BE2C (cell line): ENCODE results near the gene SUCO.
"Not testable (repeated sequence)": the region's sequence is repeated elsewhere in the genome, so short reads cannot be mapped to it uniquely, and the experiment has no call there.

Experiments used
- DNase-seq: peaks from one replicate; pipeline ENCODE4 v3.0.0-alpha.2; 2020
- H3K27me3 ChIP-seq: fragments of 250-450 bp; sonication (Bioruptor Pico); 2 replicates; pipeline ENCODE4 v1.5.1; 2020; ENCODE audit warnings: mild to moderate bottlenecking
- H3K36me3 ChIP-seq: fragments of 250-450 bp; sonication (Bioruptor Pico); 2 replicates; pipeline ENCODE4 v1.5.1; 2020; ENCODE audit warnings: mild to moderate bottlenecking
- H3K4me1 ChIP-seq: fragments of 250-450 bp; sonication (Bioruptor Pico); 2 replicates; pipeline ENCODE4 v1.5.1; 2020
- H3K4me3 ChIP-seq: 2 replicates; pipeline ENCODE4 v1.5.1; 2011; ENCODE audit warnings: low read depth, low read length
- H3K9me3 ChIP-seq: fragments of 250-450 bp; sonication (Bioruptor Pico); 2 replicates; pipeline ENCODE4 v1.5.1; 2020
- CTCF ChIP-seq: IDR thresholded peaks from 2 replicates; pipeline ENCODE4 v1.5.1; 2012; ENCODE audit warnings: mild to moderate bottlenecking, low read depth, low read length

SUCO gene

GRCh38 chr1:172488393-172488792 is 44.6 kb upstream of the SUCO start:
- H3K4me3 ChIP-seq, result no peak overlapping the region
- no peaks in the 10 kb centered on the region for H3K27me3 ChIP-seq
- no peaks in the 10 kb centered on the region for H3K9me3 ChIP-seq
- TF ChIP-seq CTCF, result no peak
- H3K36me3 ChIP-seq, result no peaks in the 10 kb centered on the region
- no peak for DNase-seq
- H3K4me1 ChIP-seq, result no peaks in the 10 kb centered on the region

- Histone ChIP-seq H3K9me3 (no peaks in the 10 kb centered on the region), H3K27me3 (no peaks in the 10 kb centered on the region), H3K4me1 (no peaks in the 10 kb centered on the region; the same call in none of the 2 replicates), H3K36me3 (no peaks in the 10 kb centered on the region), H3K4me3 (no peak overlapping the region)
- DNase-seq, result no peak
- TF ChIP-seq CTCF, result no peak
These were observed 43.1 kb upstream of the SUCO start for GRCh38 chr1:172489847-172490246.

- no peaks in the 10 kb centered on the region for H3K27me3 ChIP-seq
- H3K4me1 ChIP-seq, result peaks cover 16% of the 10 kb centered on the region
- no peak for DNase-seq
These were observed 40.5 kb upstream of the SUCO start for GRCh38 chr1:172492421-172492820.

GRCh38 chr1:172494166-172494565 is 38.8 kb upstream of the SUCO start:
- Histone ChIP-seq H3K4me1 (peaks cover 16% of the 10 kb centered on the region), H3K4me3 (no peak overlapping the region), H3K27me3 (no peaks in the 10 kb centered on the region), H3K9me3 (no peaks in the 10 kb centered on the region), H3K36me3 (no peaks in the 10 kb centered on the region)
- no peak for DNase-seq
- TF ChIP-seq CTCF, result no peak

More at GRCh38 chr1:172492421-172492820, 40.5 kb upstream of the SUCO start:
- no peak for TF ChIP-seq CTCF
- Histone ChIP-seq H3K4me3 (no peak overlapping the region), H3K9me3 (no peaks in the 10 kb centered on the region), H3K36me3 (no peaks in the 10 kb centered on the region)

GRCh38 chr1:172496127-172496526 is 36.8 kb upstream of the SUCO start:
- not testable (repeated sequence) for H3K27me3 ChIP-seq, H3K4me3 ChIP-seq, DNase-seq, H3K36me3 ChIP-seq, H3K9me3 ChIP-seq
- peaks cover 16% of the 10 kb centered on the region for H3K4me1 ChIP-seq

- H3K4me3 ChIP-seq, result no peak overlapping the region; the same call in 1 of the 2 replicates
- TF ChIP-seq CTCF, result no peak
- no peaks in the 10 kb centered on the region for H3K27me3 ChIP-seq
- no peaks in the 10 kb centered on the region for H3K36me3 ChIP-seq
- no peak for DNase-seq
- H3K4me1 ChIP-seq, result peaks cover 16% of the 10 kb centered on the region
- H3K9me3 ChIP-seq, result no peaks in the 10 kb centered on the region
These were observed 36.3 kb upstream of the SUCO start for GRCh38 chr1:172496678-172497077.

- H3K27me3 ChIP-seq, result no peaks in the 10 kb centered on the region
- no peaks in the 10 kb centered on the region for H3K9me3 ChIP-seq
- TF ChIP-seq CTCF, result no peak
- H3K4me1 ChIP-seq, result peaks cover 16% of the 10 kb centered on the region
- peak overlapping the region; percentile 6; the same call in 1 of the 2 replicates for H3K4me3 ChIP-seq
- H3K36me3 ChIP-seq, result no peaks in the 10 kb centered on the region
- DNase-seq, result peak; percentile 84
These were observed 35.7 kb upstream of the SUCO start for GRCh38 chr1:172497230-172497629.
